Measurements from ENCODE around the gene PARP8. TPM values are rescaled to one million over a fixed set of nuclear protein-coding genes. Genes with fewer than 3 reads are reported as not detected.

Gene PARP8
- total RNA-seq, 1 donor from 2014 or later, result 23.3 TPM

- Mint-ChIP-seq H3K4me1 (ENCODE audit: low read depth) (peaks cover 37% of the 10 kb centered on the region), H3K27ac (ENCODE audit: unreplicated experiment) (peak overlapping the region; percentile 22), H3K27me3 (ENCODE audit: low read depth) (no peaks in the 10 kb centered on the region), H3K9me3 (ENCODE audit: low read depth) (no peaks in the 10 kb centered on the region), H3K4me3 (ENCODE audit: unreplicated experiment) (no peak overlapping the region), H3K36me3 (ENCODE audit: low read depth) (no peaks in the 10 kb centered on the region)
- DNase-seq (ENCODE audit: low spot score), result no peak
- no peak for TF ChIP-seq CTCF (IDR thresholded peaks at IDR 0.05)
Measured at GRCh38 chr5:50711280-50711679, 44.8 kb downstream of the PARP8 start.

DNA sequence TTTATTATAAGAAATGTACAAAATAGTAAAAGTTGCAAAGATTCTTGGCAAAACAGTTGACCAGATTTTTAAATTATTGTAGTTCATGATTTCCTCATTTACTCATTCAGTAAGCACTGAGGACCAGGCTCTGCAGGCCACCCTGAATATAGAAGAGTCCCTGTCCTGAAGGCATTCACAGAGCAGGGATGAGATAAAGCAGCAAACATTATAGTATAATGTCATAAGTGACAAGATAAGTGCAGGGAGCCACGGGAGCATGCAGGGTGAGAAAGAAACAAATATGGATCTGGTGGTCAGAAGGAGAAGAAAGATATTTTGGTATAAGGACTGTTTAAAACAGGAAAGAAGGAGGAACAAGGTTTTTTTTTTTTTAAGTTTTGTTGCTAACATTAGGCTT lies 46.0 kb downstream of the PARP8 start:
- Mint-ChIP-seq H3K9me3 (ENCODE audit: low read depth) (no peaks in the 10 kb centered on the region), H3K27me3 (ENCODE audit: low read depth) (no peaks in the 10 kb centered on the region), H3K27ac (ENCODE audit: unreplicated experiment) (no peak overlapping the region), H3K4me3 (ENCODE audit: unreplicated experiment) (no peak overlapping the region), H3K4me1 (ENCODE audit: low read depth) (peaks cover 34% of the 10 kb centered on the region), H3K36me3 (ENCODE audit: low read depth) (no peaks in the 10 kb centered on the region)
- no peak for TF ChIP-seq CTCF (IDR thresholded peaks at IDR 0.05)
- DNase-seq (ENCODE audit: low spot score), result no peak

GRCh38 chr5:50715001-50715400 lies 48.6 kb downstream of the PARP8 start:
- no peaks in the 10 kb centered on the region for H3K36me3 Mint-ChIP-seq (ENCODE audit: low read depth)
- H3K27ac Mint-ChIP-seq (ENCODE audit: unreplicated experiment), result no peak overlapping the region
- peaks cover 12% of the 10 kb centered on the region for H3K4me1 Mint-ChIP-seq (ENCODE audit: low read depth)
- no peak overlapping the region for H3K4me3 Mint-ChIP-seq (ENCODE audit: unreplicated experiment)
- no peaks in the 10 kb centered on the region for H3K9me3 Mint-ChIP-seq (ENCODE audit: low read depth)
- TF ChIP-seq CTCF (IDR thresholded peaks at IDR 0.05), result no peak
- DNase-seq (ENCODE audit: low spot score), result no peak
- no peaks in the 10 kb centered on the region for H3K27me3 Mint-ChIP-seq (ENCODE audit: low read depth)

DNA sequence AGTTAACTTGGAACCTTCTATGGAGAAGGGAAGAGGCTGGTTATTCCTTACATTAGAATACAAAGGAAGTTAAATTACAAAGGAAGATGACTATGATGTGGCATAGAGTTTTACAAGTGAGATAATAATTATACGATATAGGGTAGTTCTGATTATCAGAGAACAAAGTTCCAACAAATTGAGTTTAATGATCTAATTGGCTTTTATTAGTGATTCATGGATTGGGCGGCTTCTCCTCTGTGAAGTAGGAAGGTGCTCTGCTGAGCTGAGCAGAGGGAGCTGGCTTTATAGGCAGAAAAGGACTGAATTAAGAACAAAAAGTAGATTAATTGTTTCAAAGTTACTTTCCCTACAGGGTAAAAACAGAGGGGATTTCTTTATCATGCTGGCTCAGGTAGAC lies 49.7 kb downstream of the PARP8 start:
- no peak overlapping the region for H3K4me3 Mint-ChIP-seq (ENCODE audit: unreplicated experiment)
- H3K9me3 Mint-ChIP-seq (ENCODE audit: low read depth), result no peaks in the 10 kb centered on the region
- H3K27ac Mint-ChIP-seq (ENCODE audit: unreplicated experiment), result no peak overlapping the region

GRCh38 chr5:50717651-50718050 lies 51.2 kb downstream of the PARP8 start:
- no peaks in the 10 kb centered on the region for H3K9me3 Mint-ChIP-seq (ENCODE audit: low read depth)
- H3K27ac Mint-ChIP-seq (ENCODE audit: unreplicated experiment), result no peak overlapping the region
- H3K27me3 Mint-ChIP-seq (ENCODE audit: low read depth), result no peaks in the 10 kb centered on the region
- no peak for DNase-seq (ENCODE audit: low spot score)
- no peak for TF ChIP-seq CTCF (IDR thresholded peaks at IDR 0.05)
- H3K4me3 Mint-ChIP-seq (ENCODE audit: unreplicated experiment), result no peak overlapping the region
- peaks cover 11% of the 10 kb centered on the region for H3K4me1 Mint-ChIP-seq (ENCODE audit: low read depth)
- no peaks in the 10 kb centered on the region for H3K36me3 Mint-ChIP-seq (ENCODE audit: low read depth)

More for the DNA sequence above, 49.7 kb downstream of the PARP8 start:
- no peak for TF ChIP-seq CTCF (IDR thresholded peaks at IDR 0.05)
- Mint-ChIP-seq H3K27me3 (ENCODE audit: low read depth) (no peaks in the 10 kb centered on the region), H3K36me3 (ENCODE audit: low read depth) (no peaks in the 10 kb centered on the region), H3K4me1 (ENCODE audit: low read depth) (peaks cover 8% of the 10 kb centered on the region)
- no peak for DNase-seq (ENCODE audit: low spot score)

Data from chondrocyte (in vitro differentiated cells).